K562 (cell line): Measurements from ENCODE around the gene DGKB. TPM values are rescaled to one million over a fixed set of nuclear protein-coding genes. Genes with fewer than 3 reads are reported as not detected.

Source experiments
- ATAC-seq: fragments of 200-7000 bp; cut with Tn5 transposase; 3 replicates; pipeline ENCODE4 v1.9.1; 2020; ENCODE audit warnings: moderate library complexity
- BruUV-seq: library from RNA; stranded (reverse); fragments of 400-500 nt; replicated peaks from 2 replicates; lab custom pipeline; 2021; lab: Mats Ljungman, UMichigan
- CTCF ChIA-PET: fragments of 300-600 bp; formaldehyde crosslinking; extraction: SDS; loops from one replicate; lab custom pipeline; 2021; ENCODE audit warnings: low intra/inter-chr PET ratio; lab: Yijun Ruan, JAX
- POLR2A ChIA-PET: fragments of 300-600, 350-650 bp; sonication (Branson Sonifier 250); formaldehyde crosslinking; extraction: SDS; loops from one replicate; lab custom pipeline; 2021; ENCODE audit warnings: antibody characterized with exemption, inconsistent platforms; lab: Yijun Ruan, JAX
- DNase-seq, 4 experiments: peaks; one replicate each; pipeline versions ENCODE4 v3.0.0 to v3.0.0-alpha.2; 2011 to 2018; ENCODE audit warnings: low spot score in 3 of 4, mixed read lengths in 3 of 4; ENCODE audit errors: extremely low read depth in 1 of 4
- FAIRE-seq: peaks from 2 replicates; lab custom pipeline; 2011; peaks lifted over from hg19 to GRCh38; lab: Jason Lieb, UNC
- H2AFZ ChIP-seq: 2 replicates; pipeline ENCODE4 v1.6.0; 2011; ENCODE audit warnings: low read depth, low read length, control low read depth, inconsistent platforms
- H3K27ac ChIP-seq: fragments of 200-600 bp; 3 replicates; pipeline ENCODE4 v1.8.0; 2011; ENCODE audit warnings: low read depth, mild to moderate bottlenecking, control low read depth, inconsistent platforms, low read length, moderate library complexity, mixed read lengths; ENCODE audit errors: extremely low read depth
- H3K27me3 ChIP-seq, 2 experiments: fragments of 300-600 bp in 1 of 2; 2 replicates in 1 of 2; 3 replicates in 1 of 2; pipeline versions ENCODE4 v1.6.0 to v1.8.0; 2011; ENCODE audit warnings: inconsistent platforms in 2 of 2, low read length in 2 of 2, mild to moderate bottlenecking in 1 of 2, mixed read lengths in 1 of 2, moderate library complexity in 1 of 2; ENCODE audit not compliant: control insufficient read depth in 2 of 2, insufficient read depth in 2 of 2
- H3K36me3 ChIP-seq: fragments of 300-600 bp; 3 replicates; pipeline ENCODE4 v1.8.0; 2011; ENCODE audit warnings: mild to moderate bottlenecking, low read length, inconsistent platforms; ENCODE audit not compliant: control insufficient read depth, insufficient read depth
- H3K4me1 ChIP-seq, 2 experiments: fragments of 200-600 bp in 1 of 2; replicated peaks in 1 of 2; 2 replicates in 1 of 2; 3 replicates in 1 of 2; pipeline versions ENCODE4 v1.5.1 to v1.8.0; 2011; ENCODE audit warnings: inconsistent platforms in 2 of 2, low read length in 2 of 2, mild to moderate bottlenecking in 1 of 2, mixed read lengths in 1 of 2, moderate library complexity in 1 of 2; ENCODE audit not compliant: control insufficient read depth in 2 of 2, insufficient read depth in 2 of 2
- H3K4me2 ChIP-seq: 2 replicates; pipeline ENCODE4 v1.6.1; 2011; ENCODE audit warnings: low read length, control low read depth, inconsistent platforms, mixed read lengths; ENCODE audit not compliant: insufficient read depth
- H3K4me3 ChIP-seq: fragments of 200-600 bp; sonication (generic), shearing (Covaris generic); 2 replicates; pipeline ENCODE4 v1.5.1; 2016; ENCODE audit warnings: control low read depth, inconsistent platforms
- H3K79me2 ChIP-seq: fragments of 200-600 bp; 3 replicates; pipeline ENCODE4 v1.8.0; 2011; ENCODE audit warnings: low read length, inconsistent platforms; ENCODE audit not compliant: control insufficient read depth, insufficient read depth
- H3K9ac ChIP-seq, 2 experiments: 2 replicates each; pipeline versions ENCODE4 v1.6.0 to v1.6.1; 2011; ENCODE audit warnings: low read depth in 2 of 2, low read length in 2 of 2, control low read depth in 1 of 2, inconsistent platforms in 1 of 2, mild to moderate bottlenecking in 1 of 2, mixed read lengths in 1 of 2; ENCODE audit not compliant: insufficient read depth in 1 of 2
- H3K9me1 ChIP-seq: one replicate; pipeline ENCODE4 v1.6.0; 2011; ENCODE audit warnings: inconsistent platforms, mild to moderate bottlenecking, low read length, moderate library complexity; ENCODE audit not compliant: control insufficient read depth, insufficient read depth
- H3K9me3 ChIP-seq: replicated peaks from 2 replicates; pipeline ENCODE4 v1.5.1; 2011; ENCODE audit warnings: low read depth, low read length, inconsistent platforms; ENCODE audit not compliant: control insufficient read depth, insufficient read depth
- H4K20me1 ChIP-seq: replicated peaks from 2 replicates; pipeline ENCODE4 v1.6.1; 2011; ENCODE audit warnings: low read length, inconsistent platforms, mixed read lengths; ENCODE audit not compliant: control insufficient read depth, insufficient read depth
- ATF2 ChIP-seq: sonication (generic); formaldehyde crosslinking; IDR thresholded peaks from 2 replicates; pipeline ENCODE4 v1.8.1; 2022; ENCODE audit warnings: missing genetic modification reagents
- HMG20B ChIP-seq: fragments of 250-450 bp; sonication (Bioruptor Pico); IDR thresholded peaks from 2 replicates; pipeline ENCODE4 v1.5.0; 2021; ENCODE audit warnings: mild to moderate bottlenecking
- MAFG ChIP-seq: fragments of 450-650 bp; conservative IDR thresholded peaks from 2 replicates; pipeline ENCODE4 v1.6.1; 2016; ENCODE audit warnings: missing genetic modification characterization, missing compliant biosample characterization
- MED1 ChIP-seq: sonication (generic); formaldehyde crosslinking; IDR thresholded peaks from 2 replicates; pipeline ENCODE4 v1.8.1; 2023; ENCODE audit warnings: missing genetic modification reagents, borderline replicate concordance
- MEIS2 ChIP-seq: fragments of 450-650 bp; IDR thresholded peaks from 2 replicates; pipeline ENCODE4 v1.6.1; 2014; ENCODE audit warnings: mild to moderate bottlenecking; ENCODE audit not compliant: partially characterized antibody
- NR4A1 ChIP-seq, 2 experiments: fragments of 250-450 bp in 1 of 2; fragments of 450-650 bp in 1 of 2; sonication (Bioruptor Pico) in 1 of 2; IDR thresholded peaks; 2 replicates each; pipeline versions ENCODE4 v1.4.0 to v1.6.1; 2016 to 2020; ENCODE audit warnings: mild to moderate bottlenecking in 2 of 2, missing compliant biosample characterization in 1 of 2, missing genetic modification characterization in 1 of 2, moderate library complexity in 1 of 2
- RB1 ChIP-seq: fragments of 450-650 bp; IDR thresholded peaks from 2 replicates; pipeline ENCODE4 v1.6.1; 2017; ENCODE audit warnings: low read depth, mild to moderate bottlenecking
- TCF7 ChIP-seq: sonication (generic); IDR thresholded peaks from 2 replicates; pipeline ENCODE4 v1.6.1; 2016; ENCODE audit warnings: antibody characterized with exemption, borderline replicate concordance
- WGBS: fragments of 100-300 bp; shearing (Covaris generic); methylation state at CpG from one replicate; pipeline ENCODE4 v1.1.6; 2016; ENCODE audit warnings: low coverage, mixed read lengths; ENCODE audit not compliant: insufficient coverage; ENCODE audit errors: missing lambda C conversion rate; 5-methylcytosine and 5-hydroxymethylcytosine counted together
- in situ Hi-C: fragments of 300-500 bp; cut with MboI; formaldehyde crosslinking; loops from 4 replicates; pipeline ENCODE4 v1.15.0; 2018; ENCODE audit warnings: inconsistent platforms, mixed read lengths
- intact Hi-C: fragments of 100-400 bp; cut with micrococcal nuclease; formaldehyde crosslinking; loops from 2 replicates; pipeline ENCODE4 v1.14.2; 2022
- polyA plus RNA-seq, 8 experiments: library from polyadenylated mRNA; depleted of rRNA in 4 of 8; stranded (reverse) in 5 of 8; unstranded in 3 of 8; fragments of >200 nt; fragmentation: Nextera tagmentation in 2 of 8; fragmentation: Illumina TruSeq in 1 of 8; extraction: Ambion mirVana in 2 of 8; extraction: Trizol in 1 of 8; gene quantifications; 2 replicates each; pipeline versions ENCODE4 v1.2.1 to v1.2.3, GENCODE V29; 2011 to 2014; ENCODE audit warnings: inconsistent platforms in 1 of 8, missing spikeins in 1 of 8
- total RNA-seq, 7 experiments: library from RNA; depleted of rRNA in 6 of 7; stranded (reverse); fragments of >200 nt in 6 of 7; fragmentation: Illumina TruSeq in 2 of 7; extraction: Trizol in 2 of 7; gene quantifications; 2 replicates each; pipeline versions ENCODE4 v1.2.1 to v1.2.3, GENCODE V29; 2011 to 2021; ENCODE audit warnings: low replicate concordance in 1 of 7
- TF ChIP-seq, protein P1 (sequence below): sonication (generic); formaldehyde crosslinking; IDR thresholded peaks from 2 replicates; pipeline ENCODE4 v1.9.0; 2022; ENCODE audit warnings: mild to moderate bottlenecking, missing genetic modification reagents
- TF ChIP-seq, protein P2 (sequence below): fragments of 450-650 bp; formaldehyde crosslinking; IDR thresholded peaks from 2 replicates; pipeline ENCODE4 v1.4.0; 2020; ENCODE audit warnings: mild to moderate bottlenecking
- TF ChIP-seq, protein P3 (sequence below): fragments of 150-350 bp; IDR thresholded peaks from 2 replicates; pipeline ENCODE4 v1.6.1; 2014; ENCODE audit warnings: low read depth, mild to moderate bottlenecking, low read length, borderline replicate concordance

DGKB gene
- total and polyA plus RNA-seq, 9 of the 15 experiments (the other 6 are each of a cell fraction or from before 2014, with no cell fraction given): 0.01 TPM; not detected in 8

DNA sequence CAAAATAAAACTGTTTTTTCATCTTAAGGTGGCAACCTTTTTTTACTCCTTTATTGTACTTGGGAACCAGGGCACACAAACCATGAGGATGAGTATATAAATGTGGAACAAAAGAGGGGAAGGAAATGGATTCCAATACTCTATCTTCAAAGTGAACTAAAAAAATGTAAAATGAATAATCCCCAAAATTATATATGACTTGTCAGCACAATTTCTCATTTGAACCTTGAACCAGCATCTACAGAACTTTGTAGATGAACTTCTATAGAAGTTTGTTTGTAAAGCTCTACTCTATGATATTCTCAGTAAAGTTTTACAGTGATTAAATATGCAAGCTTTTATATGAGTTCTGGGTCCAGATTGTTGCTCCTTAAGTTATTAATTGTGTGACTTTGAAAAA, 694.8 kb downstream of the DGKB start (continued):
- TF ChIP-seq NR4A1 (CRISPR knock-in tag; IDR thresholded peaks at IDR 0.05) (no peak), NR4A1 (tag; IDR thresholded peaks at IDR 0.05) (no peak), MAFG (tag) (peak; percentile 37; the same call in 1 of the 2 replicates), HMG20B (no peak)

- Histone ChIP-seq H3K4me1 (no peaks in the 10 kb centered on the region), H3K9ac (no peak overlapping the region)
- TF ChIP-seq HMG20B (no peak), MED1 (CRISPR knock-in tag) (no peak), RB1 (no peak), ATF2 (CRISPR knock-in tag) (no peak), TCF7 (no peak), MEIS2 (no peak)
- TF ChIP-seq, protein P1, sequence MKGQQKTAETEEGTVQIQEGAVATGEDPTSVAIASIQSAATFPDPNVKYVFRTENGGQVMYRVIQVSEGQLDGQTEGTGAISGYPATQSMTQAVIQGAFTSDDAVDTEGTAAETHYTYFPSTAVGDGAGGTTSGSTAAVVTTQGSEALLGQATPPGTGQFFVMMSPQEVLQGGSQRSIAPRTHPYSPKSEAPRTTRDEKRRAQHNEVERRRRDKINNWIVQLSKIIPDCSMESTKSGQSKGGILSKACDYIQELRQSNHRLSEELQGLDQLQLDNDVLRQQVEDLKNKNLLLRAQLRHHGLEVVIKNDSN (CRISPR knock-in tag): no peak
- TF ChIP-seq, protein P2, sequence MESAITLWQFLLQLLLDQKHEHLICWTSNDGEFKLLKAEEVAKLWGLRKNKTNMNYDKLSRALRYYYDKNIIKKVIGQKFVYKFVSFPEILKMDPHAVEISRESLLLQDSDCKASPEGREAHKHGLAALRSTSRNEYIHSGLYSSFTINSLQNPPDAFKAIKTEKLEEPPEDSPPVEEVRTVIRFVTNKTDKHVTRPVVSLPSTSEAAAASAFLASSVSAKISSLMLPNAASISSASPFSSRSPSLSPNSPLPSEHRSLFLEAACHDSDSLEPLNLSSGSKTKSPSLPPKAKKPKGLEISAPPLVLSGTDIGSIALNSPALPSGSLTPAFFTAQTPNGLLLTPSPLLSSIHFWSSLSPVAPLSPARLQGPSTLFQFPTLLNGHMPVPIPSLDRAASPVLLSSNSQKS (CRISPR knock-in tag): no peak
- TF ChIP-seq, protein P3, sequence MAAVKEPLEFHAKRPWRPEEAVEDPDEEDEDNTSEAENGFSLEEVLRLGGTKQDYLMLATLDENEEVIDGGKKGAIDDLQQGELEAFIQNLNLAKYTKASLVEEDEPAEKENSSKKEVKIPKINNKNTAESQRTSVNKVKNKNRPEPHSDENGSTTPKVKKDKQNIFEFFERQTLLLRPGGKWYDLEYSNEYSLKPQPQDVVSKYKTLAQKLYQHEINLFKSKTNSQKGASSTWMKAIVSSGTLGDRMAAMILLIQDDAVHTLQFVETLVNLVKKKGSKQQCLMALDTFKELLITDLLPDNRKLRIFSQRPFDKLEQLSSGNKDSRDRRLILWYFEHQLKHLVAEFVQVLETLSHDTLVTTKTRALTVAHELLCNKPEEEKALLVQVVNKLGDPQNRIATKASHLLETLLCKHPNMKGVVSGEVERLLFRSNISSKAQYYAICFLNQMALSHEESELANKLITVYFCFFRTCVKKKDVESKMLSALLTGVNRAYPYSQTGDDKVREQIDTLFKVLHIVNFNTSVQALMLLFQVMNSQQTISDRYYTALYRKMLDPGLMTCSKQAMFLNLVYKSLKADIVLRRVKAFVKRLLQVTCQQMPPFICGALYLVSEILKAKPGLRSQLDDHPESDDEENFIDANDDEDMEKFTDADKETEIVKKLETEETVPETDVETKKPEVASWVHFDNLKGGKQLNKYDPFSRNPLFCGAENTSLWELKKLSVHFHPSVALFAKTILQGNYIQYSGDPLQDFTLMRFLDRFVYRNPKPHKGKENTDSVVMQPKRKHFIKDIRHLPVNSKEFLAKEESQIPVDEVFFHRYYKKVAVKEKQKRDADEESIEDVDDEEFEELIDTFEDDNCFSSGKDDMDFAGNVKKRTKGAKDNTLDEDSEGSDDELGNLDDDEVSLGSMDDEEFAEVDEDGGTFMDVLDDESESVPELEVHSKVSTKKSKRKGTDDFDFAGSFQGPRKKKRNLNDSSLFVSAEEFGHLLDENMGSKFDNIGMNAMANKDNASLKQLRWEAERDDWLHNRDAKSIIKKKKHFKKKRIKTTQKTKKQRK: no peak
- TF ChIP-seq, all 486 proteins: peak for 0
- no peak for ATAC-seq
- Histone ChIP-seq H3K27ac (no peak overlapping the region), H3K36me3 (no peaks in the 10 kb centered on the region), H3K79me2 (no peaks in the 10 kb centered on the region), H3K4me2 (no peak overlapping the region), H2AFZ (no peak overlapping the region), H3K4me3 (no peak overlapping the region), H4K20me1 (no peaks in the 10 kb centered on the region), H3K9me1 (no peaks in the 10 kb centered on the region), H3K9me3 (no peaks in the 10 kb centered on the region), H3K27me3 (no peaks in the 10 kb centered on the region)
- intact Hi-C loops (no loop called here), in situ Hi-C loops (no loop called here)
- ChIA-PET CTCF (no interaction called here), POLR2A (no interaction called here)
- BruUV-seq: no TSS peak
- DNase-seq: no peak
- no peak for FAIRE-seq
- WGBS: 0% methylated on average over 4 of the region's 4 CpGs
These were observed 695.4 kb downstream of the DGKB start for GRCh38 chr7:14207138-14207537.
